ENCODE measurements around the gene MAP1LC3B.

MAP1LC3B gene

DNA sequence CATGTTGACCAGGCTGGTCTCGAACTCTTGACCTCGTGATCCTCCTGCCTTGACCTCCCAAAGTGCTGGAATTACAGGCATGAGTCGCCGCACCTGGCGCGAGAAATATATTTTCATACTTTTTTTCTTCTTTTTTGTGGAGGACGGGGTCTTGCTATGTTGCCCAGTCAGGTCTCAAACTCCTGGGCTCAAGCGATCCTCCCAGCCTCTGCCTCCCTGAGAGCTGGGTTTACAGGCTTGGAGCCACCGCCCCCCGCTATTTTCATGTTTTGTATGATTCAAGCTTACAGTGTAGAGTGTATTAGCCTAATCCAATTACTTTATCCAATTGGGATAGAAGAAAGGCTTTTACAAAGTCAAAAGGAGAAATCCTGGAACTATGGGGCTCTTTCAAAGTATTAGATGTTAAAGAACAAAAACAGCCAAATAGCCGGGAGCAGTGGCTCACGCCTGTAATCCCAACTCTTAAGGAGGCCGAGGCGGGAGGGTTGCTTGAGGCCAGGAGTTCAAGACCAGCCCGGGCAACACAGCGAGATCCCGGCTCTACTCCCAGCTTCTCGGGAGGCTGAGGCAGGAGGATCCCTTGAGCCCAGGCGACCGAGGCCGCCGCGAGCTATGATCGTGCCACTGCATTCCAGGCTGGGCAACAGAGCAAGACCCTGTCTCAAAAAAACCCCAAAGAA is 1.4 kb upstream of the MAP1LC3B start:
- H3K9me2 ChIP-seq (replicated peaks; ENCODE audit: control insufficient read depth, low read length): no peaks in the 10 kb centered on the region
- H3K9me3 ChIP-seq (ENCODE audit: control insufficient read depth, insufficient read depth, low read length): no peaks in the 10 kb centered on the region
- no peaks in the 10 kb centered on the region for H3K27me3 ChIP-seq (ENCODE audit: control insufficient read depth, low read length)
- H3K4me1 ChIP-seq (ENCODE audit: control insufficient read depth, low read length): peaks cover 64% of the 10 kb centered on the region
- peak overlapping the region; percentile 97 for H3K4me2 ChIP-seq (ENCODE audit: low read length)
- peaks cover 46% of the 10 kb centered on the region for H3K79me2 ChIP-seq (ENCODE audit: control insufficient read depth, low read length)
- peak overlapping the region; percentile 63; the same call in 1 of the 2 replicates for H3K27ac ChIP-seq (ENCODE audit: low read depth, low read length)
- peaks cover 24% of the 10 kb centered on the region for H3F3A ChIP-seq (ENCODE audit: control insufficient read depth, insufficient read depth)
- peaks cover 15% of the 10 kb centered on the region; the same call in 1 of the 2 replicates for H4K20me1 ChIP-seq (ENCODE audit: control insufficient read depth, insufficient read depth, low read depth, low read length)
- peaks cover 14% of the 10 kb centered on the region for H3K36me3 ChIP-seq (ENCODE audit: control insufficient read depth, low read length)
- H3K4me3 ChIP-seq (ENCODE audit: low read length): peak overlapping the region; percentile 77
- TF ChIP-seq, protein P1, sequence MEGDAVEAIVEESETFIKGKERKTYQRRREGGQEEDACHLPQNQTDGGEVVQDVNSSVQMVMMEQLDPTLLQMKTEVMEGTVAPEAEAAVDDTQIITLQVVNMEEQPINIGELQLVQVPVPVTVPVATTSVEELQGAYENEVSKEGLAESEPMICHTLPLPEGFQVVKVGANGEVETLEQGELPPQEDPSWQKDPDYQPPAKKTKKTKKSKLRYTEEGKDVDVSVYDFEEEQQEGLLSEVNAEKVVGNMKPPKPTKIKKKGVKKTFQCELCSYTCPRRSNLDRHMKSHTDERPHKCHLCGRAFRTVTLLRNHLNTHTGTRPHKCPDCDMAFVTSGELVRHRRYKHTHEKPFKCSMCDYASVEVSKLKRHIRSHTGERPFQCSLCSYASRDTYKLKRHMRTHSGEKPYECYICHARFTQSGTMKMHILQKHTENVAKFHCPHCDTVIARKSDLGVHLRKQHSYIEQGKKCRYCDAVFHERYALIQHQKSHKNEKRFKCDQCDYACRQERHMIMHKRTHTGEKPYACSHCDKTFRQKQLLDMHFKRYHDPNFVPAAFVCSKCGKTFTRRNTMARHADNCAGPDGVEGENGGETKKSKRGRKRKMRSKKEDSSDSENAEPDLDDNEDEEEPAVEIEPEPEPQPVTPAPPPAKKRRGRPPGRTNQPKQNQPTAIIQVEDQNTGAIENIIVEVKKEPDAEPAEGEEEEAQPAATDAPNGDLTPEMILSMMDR (IDR thresholded peaks at IDR 0.05; ENCODE audit: low read depth, low read length, poor library complexity, severe bottlenecking): no peak
- no peak for TF ChIP-seq EZH2phosphoT487 (IDR thresholded peaks at IDR 0.05; ENCODE audit: borderline replicate concordance, low read length)

DNA sequence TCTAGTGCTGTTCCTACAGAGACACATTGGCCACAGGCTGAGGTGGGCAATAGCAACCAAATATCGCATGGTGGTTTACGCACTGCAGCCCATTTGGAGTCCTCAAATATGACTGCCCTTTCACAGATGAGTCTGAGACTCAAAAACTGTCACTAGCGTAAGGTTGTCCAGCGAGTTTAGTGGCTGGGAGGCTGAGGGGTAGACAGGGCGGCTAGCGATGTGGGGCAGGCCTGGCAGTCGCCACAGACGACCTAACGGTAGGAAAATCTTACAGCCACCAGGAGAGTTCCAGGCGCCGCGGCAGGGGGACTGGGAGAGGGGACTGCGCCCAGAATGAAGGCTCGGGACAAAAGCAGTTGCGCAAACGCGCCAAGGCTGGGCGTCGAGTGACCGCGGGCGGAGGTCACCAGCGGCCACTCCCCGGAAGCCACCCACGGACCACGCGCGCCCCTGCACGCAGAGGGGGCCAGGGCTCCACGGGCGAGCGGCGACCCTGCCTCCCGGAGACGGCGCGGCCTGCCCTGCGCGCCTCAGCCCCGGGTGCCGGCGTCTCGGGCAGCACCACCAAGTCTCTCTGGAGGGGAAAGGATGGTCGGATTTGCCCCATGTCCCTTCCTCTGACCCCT is 699 bp upstream of the MAP1LC3B start:
- peaks cover 14% of the 10 kb centered on the region for H3K36me3 ChIP-seq (ENCODE audit: control insufficient read depth, low read length)
- H3K79me2 ChIP-seq (ENCODE audit: control insufficient read depth, low read length): peaks cover 50% of the 10 kb centered on the region
- H3K9me2 ChIP-seq (replicated peaks; ENCODE audit: control insufficient read depth, low read length): no peaks in the 10 kb centered on the region
- H3F3A ChIP-seq (ENCODE audit: control insufficient read depth, insufficient read depth): peaks cover 21% of the 10 kb centered on the region
- H4K20me1 ChIP-seq (ENCODE audit: control insufficient read depth, insufficient read depth, low read depth, low read length): peaks cover 15% of the 10 kb centered on the region; the same call in 1 of the 2 replicates
- peaks cover 59% of the 10 kb centered on the region for H3K4me1 ChIP-seq (ENCODE audit: control insufficient read depth, low read length)
- no peak for TF ChIP-seq EZH2phosphoT487 (IDR thresholded peaks at IDR 0.05; ENCODE audit: borderline replicate concordance, low read length)
- TF ChIP-seq, protein P1 (IDR thresholded peaks at IDR 0.05; ENCODE audit: low read depth, low read length, poor library complexity, severe bottlenecking): no peak
- H3K27me3 ChIP-seq (ENCODE audit: control insufficient read depth, low read length): no peaks in the 10 kb centered on the region
- H3K27ac ChIP-seq (ENCODE audit: low read depth, low read length): peak overlapping the region; percentile 63
- peak overlapping the region; percentile 77 for H3K4me3 ChIP-seq (ENCODE audit: low read length)
- no peaks in the 10 kb centered on the region for H3K9me3 ChIP-seq (ENCODE audit: control insufficient read depth, insufficient read depth, low read length)
- H3K4me2 ChIP-seq (ENCODE audit: low read length): peak overlapping the region; percentile 97

- H4K20me1 ChIP-seq (ENCODE audit: control insufficient read depth, insufficient read depth, low read depth, low read length): peaks cover 15% of the 10 kb centered on the region; the same call in 1 of the 2 replicates
- peaks cover 8% of the 10 kb centered on the region; the same call in 1 of the 2 replicates for H3F3A ChIP-seq (ENCODE audit: control insufficient read depth, insufficient read depth)
- H3K4me1 ChIP-seq (ENCODE audit: control insufficient read depth, low read length): peaks cover 43% of the 10 kb centered on the region
- peak overlapping the region; percentile 72 for H3K4me2 ChIP-seq (ENCODE audit: low read length)
- no peaks in the 10 kb centered on the region for H3K27me3 ChIP-seq (ENCODE audit: control insufficient read depth, low read length)
- TF ChIP-seq EZH2phosphoT487 (IDR thresholded peaks at IDR 0.05; ENCODE audit: borderline replicate concordance, low read length): no peak
- TF ChIP-seq, protein P1 (IDR thresholded peaks at IDR 0.05; ENCODE audit: low read depth, low read length, poor library complexity, severe bottlenecking): no peak
- no peaks in the 10 kb centered on the region for H3K9me2 ChIP-seq (replicated peaks; ENCODE audit: control insufficient read depth, low read length)
- peaks cover 66% of the 10 kb centered on the region for H3K79me2 ChIP-seq (ENCODE audit: control insufficient read depth, low read length)
- no peak overlapping the region for H3K27ac ChIP-seq (ENCODE audit: low read depth, low read length)
- H3K36me3 ChIP-seq (ENCODE audit: control insufficient read depth, low read length): peaks cover 14% of the 10 kb centered on the region
- H3K9me3 ChIP-seq (ENCODE audit: control insufficient read depth, insufficient read depth, low read length): no peaks in the 10 kb centered on the region
- peak overlapping the region; percentile 77 for H3K4me3 ChIP-seq (ENCODE audit: low read length)
These were observed 914 bp downstream of the MAP1LC3B start for GRCh38 chr16:87392821-87393679.

Data from DOHH2 (cell line).